PC-3 (cell line): Measurements from ENCODE around the gene CTNND2. TPM values are rescaled to one million over a fixed set of nuclear protein-coding genes. Genes with fewer than 3 reads are reported as not detected.

Source experiments
- ATAC-seq: fragments of 200-7000 bp; cut with Tn5 transposase; 2 replicates; pipeline ENCODE4 v1.9.1; 2020; ENCODE audit warnings: mild to moderate bottlenecking, moderate library complexity
- BruUV-seq: library from RNA; stranded (reverse); fragments of 400-500 nt; replicated peaks from 2 replicates; lab custom pipeline; 2021; lab: Mats Ljungman, UMichigan
- CTCF ChIA-PET: fragments of 300-600 bp; sonication (Branson Sonifier 250); formaldehyde crosslinking; loops from one replicate; lab custom pipeline; 2022; ENCODE audit warnings: antibody characterized with exemption; lab: Charles Lee
- POLR2A ChIA-PET: fragments of 300-600 bp; sonication (Branson Sonifier 250); formaldehyde crosslinking; loops from one replicate; lab custom pipeline; 2022; ENCODE audit warnings: antibody characterized with exemption; ENCODE audit not compliant: unreplicated experiment; lab: Charles Lee
- DNase-seq: peaks from one replicate; pipeline ENCODE4 v3.0.0-alpha.2; 2015
- H2AFZ ChIP-seq: fragments of 300-600 bp; sonication (generic); 2 replicates; pipeline ENCODE4 v1.6.0; 2016; ENCODE audit warnings: antibody characterized with exemption, low read length
- H3F3A ChIP-seq: fragments of 300-600 bp; sonication (generic); one replicate; pipeline ENCODE4 v1.6.0; 2017; ENCODE audit warnings: antibody characterized with exemption, low read length, control low read depth, mild to moderate bottlenecking; ENCODE audit not compliant: unreplicated experiment
- H3K27ac ChIP-seq: fragments of 300-600 bp; sonication (generic); 2 replicates; pipeline ENCODE4 v1.5.1; 2016; ENCODE audit warnings: mild to moderate bottlenecking, low read length
- H3K27me3 ChIP-seq: fragments of 300-600 bp; sonication (generic); 2 replicates; pipeline ENCODE4 v1.6.1; 2016; ENCODE audit warnings: low read length, mixed read lengths
- H3K36me3 ChIP-seq: fragments of 300-600 bp; sonication (generic); 2 replicates; pipeline ENCODE4 v1.6.1; 2016; ENCODE audit warnings: low read depth, mixed run types, low read length, mixed read lengths
- H3K4me1 ChIP-seq: fragments of 300-600 bp; sonication (generic); 2 replicates; pipeline ENCODE4 v1.5.1; 2016; ENCODE audit warnings: low read length; ENCODE audit not compliant: insufficient read depth
- H3K4me2 ChIP-seq: fragments of 300-600 bp; sonication (generic); 2 replicates; pipeline ENCODE4 v1.6.0; 2016; ENCODE audit warnings: low read length
- H3K4me3 ChIP-seq: fragments of 300-600 bp; sonication (generic); 2 replicates; pipeline ENCODE4 v1.5.1; 2016; ENCODE audit warnings: mild to moderate bottlenecking, low read length, mixed read lengths
- H3K79me2 ChIP-seq: fragments of 300-600 bp; sonication (generic); 2 replicates; pipeline ENCODE4 v1.6.1; 2017; ENCODE audit warnings: low read length, mixed read lengths
- H3K9ac ChIP-seq: fragments of 300-600 bp; sonication (generic); 2 replicates; pipeline ENCODE4 v1.6.0; 2016; ENCODE audit warnings: mild to moderate bottlenecking, low read length
- H3K9me2 ChIP-seq: fragments of 300-600 bp; sonication (generic); replicated peaks from 2 replicates; pipeline ENCODE4 v1.6.1; 2016; ENCODE audit warnings: mixed run types, low read length, mixed read lengths
- H3K9me3 ChIP-seq: fragments of 300-600 bp; sonication (generic); 2 replicates; pipeline ENCODE4 v1.6.1; 2016; ENCODE audit warnings: low read length, mixed read lengths
- H4K20me1 ChIP-seq: fragments of 300-600 bp; sonication (generic); 2 replicates; pipeline ENCODE4 v1.6.1; 2016; ENCODE audit warnings: low read length, mixed read lengths
- EZH2 ChIP-seq: fragments of 300-600 bp; sonication (generic); IDR thresholded peaks from one replicate; pipeline ENCODE4 v1.6.1; 2017; ENCODE audit warnings: antibody characterized with exemption, mild to moderate bottlenecking, low read length; ENCODE audit not compliant: unreplicated experiment
- EZH2phosphoT487 ChIP-seq: fragments of 300-600 bp; sonication (generic); IDR thresholded peaks from 2 replicates; pipeline ENCODE4 v1.6.1; 2018; ENCODE audit warnings: mild to moderate bottlenecking, antibody characterized with exemption, low read length, borderline replicate concordance
- intact Hi-C: fragments of 100-400 bp; cut with micrococcal nuclease; formaldehyde crosslinking; loops from 2 replicates; pipeline ENCODE4 v1.9.0; 2023
- total RNA-seq: library from RNA; depleted of rRNA; stranded (reverse); fragments of >200 nt; gene quantifications from 2 replicates; pipeline ENCODE4 v1.2.3, GENCODE V29; 2014
- TF ChIP-seq, protein P1 (sequence below): fragments of 300-600 bp; sonication (generic); conservative IDR thresholded peaks from 2 replicates; pipeline ENCODE4 v1.5.1; 2017; ENCODE audit warnings: antibody characterized with exemption, low read depth, mild to moderate bottlenecking, low read length

Gene CTNND2
- total RNA-seq, 1 experiment from 2014 or later, result 1.8 TPM

- no peak overlapping the region for H2AFZ ChIP-seq
- TF ChIP-seq EZH2phosphoT487 (no peak), EZH2 (no peak)
- TF ChIP-seq, protein P1, sequence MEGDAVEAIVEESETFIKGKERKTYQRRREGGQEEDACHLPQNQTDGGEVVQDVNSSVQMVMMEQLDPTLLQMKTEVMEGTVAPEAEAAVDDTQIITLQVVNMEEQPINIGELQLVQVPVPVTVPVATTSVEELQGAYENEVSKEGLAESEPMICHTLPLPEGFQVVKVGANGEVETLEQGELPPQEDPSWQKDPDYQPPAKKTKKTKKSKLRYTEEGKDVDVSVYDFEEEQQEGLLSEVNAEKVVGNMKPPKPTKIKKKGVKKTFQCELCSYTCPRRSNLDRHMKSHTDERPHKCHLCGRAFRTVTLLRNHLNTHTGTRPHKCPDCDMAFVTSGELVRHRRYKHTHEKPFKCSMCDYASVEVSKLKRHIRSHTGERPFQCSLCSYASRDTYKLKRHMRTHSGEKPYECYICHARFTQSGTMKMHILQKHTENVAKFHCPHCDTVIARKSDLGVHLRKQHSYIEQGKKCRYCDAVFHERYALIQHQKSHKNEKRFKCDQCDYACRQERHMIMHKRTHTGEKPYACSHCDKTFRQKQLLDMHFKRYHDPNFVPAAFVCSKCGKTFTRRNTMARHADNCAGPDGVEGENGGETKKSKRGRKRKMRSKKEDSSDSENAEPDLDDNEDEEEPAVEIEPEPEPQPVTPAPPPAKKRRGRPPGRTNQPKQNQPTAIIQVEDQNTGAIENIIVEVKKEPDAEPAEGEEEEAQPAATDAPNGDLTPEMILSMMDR, result no peak
- intact Hi-C loops, result no loop called here
- ATAC-seq, result no peak
- no peaks in the 10 kb centered on the region for H3K9me3 ChIP-seq
- no peaks in the 10 kb centered on the region for H3K27me3 ChIP-seq
- no peak overlapping the region for H3K4me2 ChIP-seq
- ChIA-PET POLR2A (no interaction called here), CTCF (no interaction called here)
- no peak overlapping the region for H3K9ac ChIP-seq
- H3K4me1 ChIP-seq, result no peaks in the 10 kb centered on the region
- no peaks in the 10 kb centered on the region for H3K9me2 ChIP-seq
- DNase-seq, result no peak
- no peaks in the 10 kb centered on the region for H3K79me2 ChIP-seq
- no TSS peak for BruUV-seq
- H3K27ac ChIP-seq, result no peak overlapping the region
- no peak overlapping the region for H3K4me3 ChIP-seq
- H3F3A ChIP-seq, result no peaks in the 10 kb centered on the region
- H4K20me1 ChIP-seq, result no peaks in the 10 kb centered on the region
- H3K36me3 ChIP-seq, result no peaks in the 10 kb centered on the region
Observed at GRCh38 chr5:10985091-10985720, 919.0 kb downstream of the CTNND2 start.

- Histone ChIP-seq H3K9me3 (no peaks in the 10 kb centered on the region), H3K9me2 (no peaks in the 10 kb centered on the region; the same call in 1 of the 2 replicates), H3F3A (no peaks in the 10 kb centered on the region), H2AFZ (no peak overlapping the region), H4K20me1 (no peaks in the 10 kb centered on the region), H3K9ac (no peak overlapping the region), H3K36me3 (no peaks in the 10 kb centered on the region), H3K4me2 (no peak overlapping the region), H3K4me1 (no peaks in the 10 kb centered on the region), H3K27me3 (no peaks in the 10 kb centered on the region), H3K4me3 (no peak overlapping the region), H3K27ac (no peak overlapping the region), H3K79me2 (no peaks in the 10 kb centered on the region)
- ChIA-PET CTCF (no interaction called here), POLR2A (no interaction called here)
- TF ChIP-seq, protein P1, result no peak
- TF ChIP-seq EZH2, result no peak
- no peak for TF ChIP-seq EZH2phosphoT487
- no TSS peak for BruUV-seq
- ATAC-seq (no peak), DNase-seq (no peak)
- intact Hi-C loops, result no loop called here
Observed at GRCh38 chr5:10984021-10984715, 920.1 kb downstream of the CTNND2 start.

DNA sequence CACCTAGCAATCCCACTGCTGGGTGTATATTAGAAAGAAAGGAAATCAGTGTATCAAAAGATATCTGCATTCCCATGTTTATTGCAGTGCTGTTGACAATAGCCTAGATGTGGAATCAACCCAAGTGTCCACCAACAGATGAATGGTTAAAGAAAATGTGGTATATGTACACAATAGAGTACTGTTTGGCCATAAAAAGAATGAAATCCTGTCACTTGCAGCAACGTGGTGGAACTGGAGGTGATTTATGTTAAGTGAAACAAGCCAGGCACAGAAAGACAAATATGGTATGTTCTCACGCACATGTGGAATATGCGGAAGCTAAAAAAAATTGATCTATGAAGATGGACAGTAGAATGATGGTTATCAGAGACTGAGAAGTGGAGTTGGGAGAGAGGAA lies 921.6 kb downstream of the CTNND2 start:
- no peak overlapping the region for H3K4me2 ChIP-seq
- H3K79me2 ChIP-seq, result no peaks in the 10 kb centered on the region
- no peak overlapping the region for H2AFZ ChIP-seq
- ATAC-seq, result no peak
- no peak overlapping the region for H3K27ac ChIP-seq
- no peaks in the 10 kb centered on the region for H3K27me3 ChIP-seq
- H3F3A ChIP-seq, result no peaks in the 10 kb centered on the region
- no peak overlapping the region for H3K9ac ChIP-seq
- TF ChIP-seq EZH2, result no peak
- TF ChIP-seq EZH2phosphoT487, result no peak
- TF ChIP-seq, protein P1, result no peak
- no peak for DNase-seq
- no peaks in the 10 kb centered on the region for H3K4me1 ChIP-seq
- no peaks in the 10 kb centered on the region; the same call in 1 of the 2 replicates for H3K9me2 ChIP-seq
- no peaks in the 10 kb centered on the region for H3K9me3 ChIP-seq
- BruUV-seq, result no TSS peak
- intact Hi-C loops, result no loop called here
- POLR2A ChIA-PET, result no interaction called here
- CTCF ChIA-PET, result no interaction called here
- H3K36me3 ChIP-seq, result no peaks in the 10 kb centered on the region
- no peak overlapping the region for H3K4me3 ChIP-seq
- no peaks in the 10 kb centered on the region for H4K20me1 ChIP-seq
